Smooth muscle cell (in vitro differentiated cells): ENCODE results near the gene AKTIP. TPM values are rescaled to one million over a fixed set of nuclear protein-coding genes. Genes with fewer than 3 reads are reported as not detected.

ENCODE experiments used
- DNase-seq: peaks from one replicate; lab custom pipeline; 2025; ENCODE audit not compliant: unreplicated experiment; lab: John Stamatoyannopoulos, UW
- H2AFZ ChIP-seq: fragments of 200-600 bp; sonication (generic); 2 replicates; pipeline ENCODE4 v1.6.0; 2016; ENCODE audit warnings: antibody characterized with exemption, low read depth, mild to moderate bottlenecking
- H3F3A ChIP-seq: fragments of 200-600 bp; sonication (generic); 2 replicates; pipeline ENCODE4 v1.6.0; 2017; ENCODE audit warnings: antibody characterized with exemption, low read depth
- H3K27ac ChIP-seq: fragments of 200-600 bp; sonication (generic); 2 replicates; pipeline ENCODE4 v1.5.1; 2016; ENCODE audit warnings: low read depth, mild to moderate bottlenecking
- H3K27me3 ChIP-seq: fragments of 200-600 bp; sonication (generic); 2 replicates; pipeline ENCODE4 v1.6.1; 2016; ENCODE audit warnings: low read depth, mild to moderate bottlenecking
- H3K36me3 ChIP-seq: fragments of 200-600 bp; sonication (generic); 2 replicates; pipeline ENCODE4 v1.5.1; 2016; ENCODE audit warnings: low read depth
- H3K4me1 ChIP-seq: fragments of 200-600 bp; sonication (generic); 2 replicates; pipeline ENCODE4 v1.5.1; 2016; ENCODE audit warnings: low read depth
- H3K4me2 ChIP-seq: fragments of 200-600 bp; sonication (generic); 2 replicates; pipeline ENCODE4 v1.6.0; 2016; ENCODE audit warnings: mild to moderate bottlenecking
- H3K4me3 ChIP-seq: fragments of 200-600 bp; sonication (generic); 2 replicates; pipeline ENCODE4 v1.5.1; 2016; ENCODE audit warnings: mild to moderate bottlenecking
- H3K79me2 ChIP-seq: fragments of 200-600 bp; sonication (generic); 2 replicates; pipeline ENCODE4 v1.6.0; 2016; ENCODE audit warnings: low read depth, mild to moderate bottlenecking
- H3K9ac ChIP-seq: fragments of 200-600 bp; sonication (generic); 2 replicates; pipeline ENCODE4 v1.6.0; 2016; ENCODE audit warnings: low read depth
- H3K9me3 ChIP-seq: fragments of 200-600 bp; sonication (generic); replicated peaks from 2 replicates; pipeline ENCODE4 v1.5.1; 2016; ENCODE audit warnings: low read depth
- H4K20me1 ChIP-seq: fragments of 200-600 bp; sonication (generic); 2 replicates; pipeline ENCODE4 v1.6.0; 2016; ENCODE audit warnings: low read depth
- CTCF ChIP-seq: fragments of 200-600 bp; sonication (generic); IDR thresholded peaks from 2 replicates; pipeline ENCODE4 v1.5.1; 2017; ENCODE audit warnings: borderline replicate concordance, mild to moderate bottlenecking, antibody characterized with exemption; ENCODE audit not compliant: insufficient read depth, poor library complexity, severe bottlenecking
- WGBS: methylation state at CpG from one replicate; pipeline ENCODE4 v1.1.7; 2016; ENCODE audit warnings: low lambda C conversion rate; 5-methylcytosine and 5-hydroxymethylcytosine counted together
- polyA plus RNA-seq: library from polyadenylated mRNA; unstranded; fragments of >200 nt; fragmentation: Nextera tagmentation; extraction: Ambion mirVana; gene quantifications from 2 replicates; pipeline ENCODE4 v1.2.1, GENCODE V29; 2016
- total RNA-seq: library from RNA; depleted of rRNA; stranded (reverse); fragments of >200 nt; gene quantifications from 2 replicates; pipeline ENCODE4 v1.2.3, GENCODE V29; 2014

Gene AKTIP
- total and polyA plus RNA-seq, 2 experiments from 2014 or later = 14.1 to 24.3 TPM

- H3K4me1 ChIP-seq = no peaks in the 10 kb centered on the region
- H3K27me3 ChIP-seq = no peaks in the 10 kb centered on the region
- no peak for TF ChIP-seq CTCF
- no peaks in the 10 kb centered on the region for H3K79me2 ChIP-seq
- H3F3A ChIP-seq = no peaks in the 10 kb centered on the region
- no peak for DNase-seq
- H3K9me3 ChIP-seq = no peaks in the 10 kb centered on the region
- H3K4me3 ChIP-seq = no peak overlapping the region
- H3K27ac ChIP-seq = no peak overlapping the region
- H4K20me1 ChIP-seq = no peaks in the 10 kb centered on the region
- no peak overlapping the region for H3K4me2 ChIP-seq
- H3K36me3 ChIP-seq = peaks cover 17% of the 10 kb centered on the region
- no peak overlapping the region for H2AFZ ChIP-seq
- no peak overlapping the region for H3K9ac ChIP-seq
- WGBS = 90% methylated on average over 1 of the region's 1 CpG
Measured at GRCh38 chr16:53489755-53490154, 13.3 kb downstream of the AKTIP start.

- Histone ChIP-seq H2AFZ (no peak overlapping the region), H3K27me3 (no peaks in the 10 kb centered on the region), H3F3A (no peaks in the 10 kb centered on the region), H3K36me3 (peaks cover 9% of the 10 kb centered on the region), H4K20me1 (no peaks in the 10 kb centered on the region), H3K27ac (no peak overlapping the region), H3K4me2 (no peak overlapping the region), H3K79me2 (no peaks in the 10 kb centered on the region), H3K9ac (no peak overlapping the region), H3K4me1 (no peaks in the 10 kb centered on the region), H3K4me3 (no peak overlapping the region), H3K9me3 (no peaks in the 10 kb centered on the region)
- DNase-seq = no peak
- TF ChIP-seq CTCF = no peak
Measured at GRCh38 chr16:53486230-53486629, 16.8 kb downstream of the AKTIP start.

GRCh38 chr16:53484542-53484941 lies 18.5 kb downstream of the AKTIP start:
- no peak overlapping the region for H3K4me3 ChIP-seq
- no peak overlapping the region for H2AFZ ChIP-seq
- 98% methylated on average over 2 of the region's 2 CpGs for WGBS
- H3K36me3 ChIP-seq = peaks cover 18% of the 10 kb centered on the region
- H3K4me2 ChIP-seq = no peak overlapping the region
- no peaks in the 10 kb centered on the region for H3F3A ChIP-seq
- TF ChIP-seq CTCF = no peak
- no peaks in the 10 kb centered on the region for H3K9me3 ChIP-seq
- H4K20me1 ChIP-seq = no peaks in the 10 kb centered on the region
- DNase-seq = no peak
- no peaks in the 10 kb centered on the region for H3K79me2 ChIP-seq
- no peaks in the 10 kb centered on the region for H3K4me1 ChIP-seq
- no peaks in the 10 kb centered on the region for H3K27me3 ChIP-seq
- no peak overlapping the region for H3K9ac ChIP-seq
- H3K27ac ChIP-seq = no peak overlapping the region

- H3K9me3 ChIP-seq = no peaks in the 10 kb centered on the region
- H3K27ac ChIP-seq = no peak overlapping the region
- peaks cover 24% of the 10 kb centered on the region for H3K36me3 ChIP-seq
- no peak for DNase-seq
- H3K27me3 ChIP-seq = no peaks in the 10 kb centered on the region
- WGBS = 100% methylated on average over 2 of the region's 2 CpGs
- no peaks in the 10 kb centered on the region for H3F3A ChIP-seq
- no peaks in the 10 kb centered on the region for H4K20me1 ChIP-seq
- no peak overlapping the region for H2AFZ ChIP-seq
- H3K4me3 ChIP-seq = no peak overlapping the region
- H3K9ac ChIP-seq = no peak overlapping the region
- no peak overlapping the region for H3K4me2 ChIP-seq
- no peaks in the 10 kb centered on the region for H3K4me1 ChIP-seq
- TF ChIP-seq CTCF = no peak
- H3K79me2 ChIP-seq = no peaks in the 10 kb centered on the region
Measured at GRCh38 chr16:53482123-53482522, 20.9 kb downstream of the AKTIP start.
